ENCODE data around the gene EFCAB8.

Gene EFCAB8

GRCh38 chr20:32991792-32992641 lies 133.3 kb downstream of the EFCAB8 start:
- no peaks in the 10 kb centered on the region for H3K9me3 ChIP-seq (ENCODE audit: low read length)
- H3K27me3 ChIP-seq (ENCODE audit: insufficient read depth, low read length): no peaks in the 10 kb centered on the region
- H3K36me3 ChIP-seq (ENCODE audit: insufficient read depth, low read length): no peaks in the 10 kb centered on the region
- H3K4me1 ChIP-seq (ENCODE audit: insufficient read depth, low read length): no peaks in the 10 kb centered on the region
- no peak overlapping the region for H3K4me3 ChIP-seq (ENCODE audit: low read length)
- H2AFZ ChIP-seq (ENCODE audit: low read depth, low read length): no peak overlapping the region

GRCh38 chr20:32993496-32994050 lies 134.8 kb downstream of the EFCAB8 start:
- Histone ChIP-seq H3K27me3 (ENCODE audit: insufficient read depth, low read length) (no peaks in the 10 kb centered on the region), H3K4me1 (ENCODE audit: insufficient read depth, low read length) (no peaks in the 10 kb centered on the region), H2AFZ (ENCODE audit: low read depth, low read length) (no peak overlapping the region), H3K4me3 (ENCODE audit: low read length) (no peak overlapping the region), H3K36me3 (ENCODE audit: insufficient read depth, low read length) (no peaks in the 10 kb centered on the region), H3K9me3 (ENCODE audit: low read length) (no peaks in the 10 kb centered on the region)

GRCh38 chr20:32995802-32996201 lies 137.1 kb downstream of the EFCAB8 start:
- Histone ChIP-seq H3K36me3 (ENCODE audit: insufficient read depth, low read length) (no peaks in the 10 kb centered on the region), H2AFZ (ENCODE audit: low read depth, low read length) (no peak overlapping the region), H3K9me3 (ENCODE audit: low read length) (no peaks in the 10 kb centered on the region), H3K4me3 (ENCODE audit: low read length) (no peak overlapping the region), H3K4me1 (ENCODE audit: insufficient read depth, low read length) (no peaks in the 10 kb centered on the region), H3K27me3 (ENCODE audit: insufficient read depth, low read length) (no peaks in the 10 kb centered on the region)

GRCh38 chr20:32997431-32997830 lies 138.7 kb downstream of the EFCAB8 start:
- H3K36me3 ChIP-seq (ENCODE audit: insufficient read depth, low read length): no peaks in the 10 kb centered on the region
- no peaks in the 10 kb centered on the region for H3K9me3 ChIP-seq (ENCODE audit: low read length)
- no peaks in the 10 kb centered on the region for H3K4me1 ChIP-seq (ENCODE audit: insufficient read depth, low read length)
- no peak overlapping the region for H3K4me3 ChIP-seq (ENCODE audit: low read length)
- no peaks in the 10 kb centered on the region for H3K27me3 ChIP-seq (ENCODE audit: insufficient read depth, low read length)
- no peak overlapping the region for H2AFZ ChIP-seq (ENCODE audit: low read depth, low read length)

GRCh38 chr20:32999603-33000250 lies 141.0 kb downstream of the EFCAB8 start:
- H3K9me3 ChIP-seq (ENCODE audit: low read length): no peaks in the 10 kb centered on the region
- H3K36me3 ChIP-seq (ENCODE audit: insufficient read depth, low read length): no peaks in the 10 kb centered on the region
- H3K27me3 ChIP-seq (ENCODE audit: insufficient read depth, low read length): no peaks in the 10 kb centered on the region
- no peak overlapping the region for H3K4me3 ChIP-seq (ENCODE audit: low read length)
- H2AFZ ChIP-seq (ENCODE audit: low read depth, low read length): no peak overlapping the region
- no peaks in the 10 kb centered on the region for H3K4me1 ChIP-seq (ENCODE audit: insufficient read depth, low read length)

- Histone ChIP-seq H3K4me3 (ENCODE audit: low read length) (no peak overlapping the region), H3K27me3 (ENCODE audit: insufficient read depth, low read length) (no peaks in the 10 kb centered on the region), H3K36me3 (ENCODE audit: insufficient read depth, low read length) (no peaks in the 10 kb centered on the region), H3K4me1 (ENCODE audit: insufficient read depth, low read length) (no peaks in the 10 kb centered on the region), H2AFZ (ENCODE audit: low read depth, low read length) (no peak overlapping the region), H3K9me3 (ENCODE audit: low read length) (no peaks in the 10 kb centered on the region)
Observed at GRCh38 chr20:33000802-33001466, 142.2 kb downstream of the EFCAB8 start.

- Histone ChIP-seq H3K4me3 (ENCODE audit: low read length) (no peak overlapping the region), H3K27me3 (ENCODE audit: insufficient read depth, low read length) (no peaks in the 10 kb centered on the region), H3K4me1 (ENCODE audit: insufficient read depth, low read length) (no peaks in the 10 kb centered on the region), H3K9me3 (ENCODE audit: low read length) (no peaks in the 10 kb centered on the region), H2AFZ (ENCODE audit: low read depth, low read length) (no peak overlapping the region), H3K36me3 (ENCODE audit: insufficient read depth, low read length) (no peaks in the 10 kb centered on the region)
Observed at GRCh38 chr20:33002087-33002808, 143.5 kb downstream of the EFCAB8 start.

GRCh38 chr20:33004141-33004751 lies 145.5 kb downstream of the EFCAB8 start, which contains the start of gene SUN5:
TSS of gene SUN5 (minus strand) at chr20:33004433. CDS start at chr20:33004340, 93 bp downstream.
- no peak within 1 kb of the TSS for H3K4me3 ChIP-seq (ENCODE audit: low read length)

GRCh38 chr20:33005132-33005566 lies 146.4 kb downstream of the EFCAB8 start:
- Histone ChIP-seq H3K4me3 (ENCODE audit: low read length) (no peak overlapping the region), H3K27me3 (ENCODE audit: insufficient read depth, low read length) (no peaks in the 10 kb centered on the region), H2AFZ (ENCODE audit: low read depth, low read length) (no peak overlapping the region), H3K4me1 (ENCODE audit: insufficient read depth, low read length) (no peaks in the 10 kb centered on the region), H3K36me3 (ENCODE audit: insufficient read depth, low read length) (no peaks in the 10 kb centered on the region), H3K9me3 (ENCODE audit: low read length) (no peaks in the 10 kb centered on the region)

More at GRCh38 chr20:33004141-33004751, 145.5 kb downstream of the EFCAB8 start, which contains the start of gene SUN5:
- Histone ChIP-seq H3K9me3 (ENCODE audit: low read length) (no peaks in the 10 kb centered on the region), H2AFZ (ENCODE audit: low read depth, low read length) (no peak within 1 kb of the TSS), H3K27me3 (ENCODE audit: insufficient read depth, low read length) (no peaks in the 10 kb centered on the region), H3K4me1 (ENCODE audit: insufficient read depth, low read length) (no peaks in the 10 kb centered on the region), H3K36me3 (ENCODE audit: insufficient read depth, low read length) (no peaks in the 10 kb centered on the region)

- H3K36me3 ChIP-seq (ENCODE audit: insufficient read depth, low read length): no peaks in the 10 kb centered on the region
Observed at GRCh38 chr20:33005908-33006775, 147.4 kb downstream of the EFCAB8 start.

GRCh38 chr20:33006776-33007375 lies 148.2 kb downstream of the EFCAB8 start:
- no peaks in the 10 kb centered on the region for H3K36me3 ChIP-seq (ENCODE audit: insufficient read depth, low read length)
- H3K9me3 ChIP-seq (ENCODE audit: low read length): no peaks in the 10 kb centered on the region
- no peak overlapping the region for H3K4me3 ChIP-seq (ENCODE audit: low read length)
- no peaks in the 10 kb centered on the region for H3K27me3 ChIP-seq (ENCODE audit: insufficient read depth, low read length)
- no peak overlapping the region for H2AFZ ChIP-seq (ENCODE audit: low read depth, low read length)
- H3K4me1 ChIP-seq (ENCODE audit: insufficient read depth, low read length): no peaks in the 10 kb centered on the region

More at GRCh38 chr20:33005908-33006775, 147.4 kb downstream of the EFCAB8 start:
- Histone ChIP-seq H3K9me3 (ENCODE audit: low read length) (no peaks in the 10 kb centered on the region), H2AFZ (ENCODE audit: low read depth, low read length) (no peak overlapping the region), H3K4me3 (ENCODE audit: low read length) (no peak overlapping the region), H3K4me1 (ENCODE audit: insufficient read depth, low read length) (no peaks in the 10 kb centered on the region), H3K27me3 (ENCODE audit: insufficient read depth, low read length) (no peaks in the 10 kb centered on the region)

Data from neuron (in vitro differentiated cells).